H9 (cell line): ENCODE measurements around the gene PRR5L. TPM values are rescaled to one million over a fixed set of nuclear protein-coding genes. Genes with fewer than 3 reads are reported as not detected.
A peak's percentile ranks its signal among the peaks of the same experiment; 100 is the strongest.

Experiments
- DNase-seq: peaks from one replicate; pipeline ENCODE4 v3.0.0-alpha.2; 2017
- H2AFZ ChIP-seq: one replicate; pipeline ENCODE4 v1.6.1; 2013; ENCODE audit warnings: mild to moderate bottlenecking, low read length, control low read depth, moderate library complexity
- H2AK5ac ChIP-seq: 2 replicates; pipeline ENCODE4 v1.6.1; 2013; ENCODE audit warnings: low read length, control low read depth, mixed read lengths; ENCODE audit not compliant: insufficient read length
- H2BK120ac ChIP-seq: one replicate; pipeline ENCODE4 v1.6.1; 2013; ENCODE audit warnings: low read depth, mild to moderate bottlenecking, low read length, control low read depth, inconsistent platforms; ENCODE audit not compliant: poor library complexity, severe bottlenecking
- H2BK12ac ChIP-seq: 2 replicates; pipeline ENCODE4 v1.6.1; 2013; ENCODE audit warnings: low read length, control low read depth, mixed read lengths, low read depth; ENCODE audit not compliant: insufficient read length
- H2BK15ac ChIP-seq: 2 replicates; pipeline ENCODE4 v1.6.1; 2013; ENCODE audit warnings: low read depth, low read length, control low read depth
- H2BK20ac ChIP-seq: one replicate; pipeline ENCODE4 v1.6.1; 2013; ENCODE audit warnings: low read depth, mild to moderate bottlenecking, low read length, control low read depth, inconsistent platforms; ENCODE audit not compliant: poor library complexity, severe bottlenecking
- H2BK5ac ChIP-seq: 2 replicates; pipeline ENCODE4 v1.6.1; 2013; ENCODE audit warnings: low read length, control low read depth, mixed read lengths; ENCODE audit not compliant: insufficient read length
- H3K14ac ChIP-seq: 2 replicates; pipeline ENCODE4 v1.6.1; 2013; ENCODE audit warnings: low read length, control low read depth; ENCODE audit not compliant: insufficient read depth
- H3K18ac ChIP-seq: 2 replicates; pipeline ENCODE4 v1.6.1; 2013; ENCODE audit warnings: low read depth, mild to moderate bottlenecking, mixed read lengths, low read length, control low read depth; ENCODE audit not compliant: insufficient read length
- H3K23ac ChIP-seq: 2 replicates; pipeline ENCODE4 v1.6.1; 2013; ENCODE audit warnings: low read length, control low read depth, mixed read lengths, low read depth; ENCODE audit not compliant: insufficient read length
- H3K23me2 ChIP-seq: 2 replicates; pipeline ENCODE4 v1.6.1; 2013; ENCODE audit warnings: low read depth, mild to moderate bottlenecking, mixed read lengths, low read length, control low read depth; ENCODE audit not compliant: insufficient read length, poor library complexity, severe bottlenecking
- H3K27ac ChIP-seq: 2 replicates; pipeline ENCODE4 v1.5.1; 2013; ENCODE audit warnings: low read length, control low read depth, mixed read lengths, low read depth; ENCODE audit not compliant: insufficient read length
- H3K27me3 ChIP-seq: 2 replicates; pipeline ENCODE4 v1.6.1; 2013; ENCODE audit warnings: low read length, control low read depth, inconsistent platforms; ENCODE audit not compliant: insufficient read depth
- H3K4ac ChIP-seq: 2 replicates; pipeline ENCODE4 v1.6.1; 2013; ENCODE audit warnings: low read depth, mild to moderate bottlenecking, control low read depth, inconsistent platforms, low read length, moderate library complexity
- H3K4me1 ChIP-seq: 2 replicates; pipeline ENCODE4 v1.6.1; 2013; ENCODE audit warnings: low read length, control low read depth, inconsistent platforms; ENCODE audit not compliant: insufficient read depth
- H3K4me2 ChIP-seq: 2 replicates; pipeline ENCODE4 v1.6.1; 2013; ENCODE audit warnings: low read length, control low read depth, mixed read lengths; ENCODE audit not compliant: insufficient read length, insufficient read depth
- H3K56ac ChIP-seq: 2 replicates; pipeline ENCODE4 v1.6.1; 2013; ENCODE audit warnings: low read depth, mild to moderate bottlenecking, mixed read lengths, low read length, control low read depth; ENCODE audit not compliant: insufficient read length
- H3K79me1 ChIP-seq: 2 replicates; pipeline ENCODE4 v1.6.1; 2013; ENCODE audit warnings: low read depth, mild to moderate bottlenecking, moderate library complexity, low read length, control low read depth, inconsistent platforms; ENCODE audit not compliant: insufficient read depth, poor library complexity, severe bottlenecking
- H3K79me2 ChIP-seq: 2 replicates; pipeline ENCODE4 v1.6.1; 2013; ENCODE audit warnings: low read length, control low read depth, inconsistent platforms; ENCODE audit not compliant: insufficient read depth
- H3K9ac ChIP-seq: 2 replicates; pipeline ENCODE4 v1.6.1; 2013; ENCODE audit warnings: low read length, control low read depth, mixed read lengths; ENCODE audit not compliant: insufficient read length; ENCODE audit errors: extremely low read depth
- H3K9me3 ChIP-seq: one replicate; pipeline ENCODE4 v1.6.1; 2013; ENCODE audit warnings: low read depth, low read length, inconsistent platforms; ENCODE audit not compliant: control insufficient read depth
- H3T11ph ChIP-seq: one replicate; pipeline ENCODE4 v1.6.1; 2013; ENCODE audit warnings: mild to moderate bottlenecking, low read length, control low read depth, inconsistent platforms
- H4K20me1 ChIP-seq: one replicate; pipeline ENCODE4 v1.6.1; 2013; ENCODE audit not compliant: control insufficient read depth, insufficient read length, insufficient read depth
- H4K5ac ChIP-seq: 2 replicates; pipeline ENCODE4 v1.6.1; 2013; ENCODE audit warnings: low read depth, mild to moderate bottlenecking, mixed read lengths, low read length, control low read depth; ENCODE audit not compliant: insufficient read length
- H4K8ac ChIP-seq: replicated peaks from 2 replicates; pipeline ENCODE4 v1.6.1; 2013; ENCODE audit warnings: low read length, control low read depth, mixed read lengths, low read depth; ENCODE audit not compliant: insufficient read length
- H4K91ac ChIP-seq: 2 replicates; pipeline ENCODE4 v1.6.1; 2013; ENCODE audit warnings: low read depth, mild to moderate bottlenecking, moderate library complexity, mixed read lengths, low read length, control low read depth; ENCODE audit not compliant: insufficient read length
- H3K27ac Mint-ChIP-seq, 3 experiments: 2 replicates in 2 of 3; 3 replicates in 1 of 3; pipeline ENCODE4 v1.8.0; 2020 to 2021; ENCODE audit warnings: mixed read lengths in 3 of 3, mild to moderate bottlenecking in 1 of 3, moderate library complexity in 1 of 3
- H3K27me3 Mint-ChIP-seq: 2 replicates; pipeline ENCODE4 v1.8.0; 2021; ENCODE audit warnings: low read depth, mild to moderate bottlenecking, moderate library complexity, mixed read lengths
- H3K36me3 Mint-ChIP-seq, 3 experiments: 2 replicates in 2 of 3; 3 replicates in 1 of 3; pipeline ENCODE4 v1.8.0; 2020 to 2021; ENCODE audit warnings: low read depth in 3 of 3, mixed read lengths in 3 of 3; ENCODE audit not compliant: insufficient read depth in 1 of 3
- H3K4me1 Mint-ChIP-seq, 2 experiments: 2 replicates each; pipeline ENCODE4 v1.8.0; 2020; ENCODE audit warnings: mixed read lengths in 2 of 2
- H3K4me3 Mint-ChIP-seq, 2 experiments: 2 replicates in 1 of 2; 3 replicates in 1 of 2; pipeline ENCODE4 v1.8.0; 2020 to 2021; ENCODE audit warnings: mild to moderate bottlenecking in 2 of 2, mixed read lengths in 2 of 2, moderate library complexity in 1 of 2
- H3K9me3 Mint-ChIP-seq, 2 experiments: 2 replicates in 1 of 2; 3 replicates in 1 of 2; pipeline ENCODE4 v1.8.0; 2020; ENCODE audit warnings: mild to moderate bottlenecking in 2 of 2, mixed read lengths in 2 of 2, moderate library complexity in 1 of 2
- WGBS: extraction: QIAGEN DNeasy Blood & Tissue Kit; methylation state at CpG from one replicate; pipeline ENCODE4 v1.1.7; 2013; ENCODE audit warnings: missing lambda C conversion rate, low lambda C conversion rate, mixed read lengths; ENCODE audit not compliant: insufficient read length; ENCODE audit errors: extremely low coverage; 5-methylcytosine and 5-hydroxymethylcytosine counted together
- total RNA-seq: library from RNA; stranded (reverse); gene quantifications from 2 replicates; pipeline ENCODE4 v1.2.1, GENCODE V29; 2021
- TF ChIP-seq, protein P1 (sequence below): fragments of 200-600 bp; sonication (generic); conservative IDR thresholded peaks from 3 replicates; pipeline ENCODE4 v1.8.0; 2021; ENCODE audit warnings: antibody characterized with exemption, mild to moderate bottlenecking

PRR5L gene
- total RNA-seq, 1 experiment from 2014 or later: 5.6 TPM

DNA sequence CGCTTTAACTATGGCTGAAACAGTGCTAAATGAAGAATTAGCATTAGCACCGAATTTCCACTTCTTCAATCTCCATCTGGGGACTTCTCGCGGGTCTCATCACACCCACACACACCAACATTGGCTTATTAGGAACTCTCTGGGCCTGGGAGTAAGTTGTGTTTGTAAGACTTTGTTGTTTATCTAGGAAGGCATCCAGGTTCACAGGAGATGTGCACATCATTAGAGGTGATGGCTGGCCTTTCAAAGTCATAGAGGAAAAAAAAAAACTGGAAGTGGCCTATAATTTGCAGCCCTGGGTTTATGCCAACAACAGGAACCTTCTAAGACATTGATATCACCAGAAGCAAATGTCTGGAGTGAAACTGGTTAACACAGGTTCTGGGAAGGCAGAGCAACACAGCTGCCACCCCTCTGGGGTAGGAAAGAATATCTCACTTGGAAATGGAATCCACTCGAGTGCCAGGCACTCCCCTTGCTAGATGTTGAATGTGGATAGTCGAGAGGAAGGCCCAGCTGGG is 129.5 kb downstream of the PRR5L start:
- WGBS: no CpG with 5 or more reads among the region's 6 CpGs

More for the DNA sequence above, 129.5 kb downstream of the PRR5L start:
- peaks cover 0 to 2% of the 10 kb centered on the region in 2 experiments; a peak in 2 of 4 replicates for H3K4me1 Mint-ChIP-seq
- H3K9me3 Mint-ChIP-seq: no peaks in the 10 kb centered on the region
- H3K36me3 Mint-ChIP-seq: no peaks in the 10 kb centered on the region
- no peak overlapping the region for H3T11ph ChIP-seq
- no peak overlapping the region for H3K56ac ChIP-seq
- no peaks in the 10 kb centered on the region for H4K20me1 ChIP-seq
- no peaks in the 10 kb centered on the region for H3K9me3 ChIP-seq
- no peak overlapping the region for H3K23ac ChIP-seq
- peak overlapping the region in 1 of 3 experiments; percentile 47; a peak in 1 of 7 replicates for H3K27ac Mint-ChIP-seq
- H2BK120ac ChIP-seq: no peak overlapping the region
- H2BK12ac ChIP-seq: no peak overlapping the region
- H3K18ac ChIP-seq: no peak overlapping the region
- H3K23me2 ChIP-seq: no peaks in the 10 kb centered on the region
- no peaks in the 10 kb centered on the region for H3K4me1 ChIP-seq
- no peak overlapping the region for H3K14ac ChIP-seq
- no peak overlapping the region for H3K4me2 ChIP-seq
- no peaks in the 10 kb centered on the region; the same call in 1 of the 2 replicates for H3K27me3 Mint-ChIP-seq
- DNase-seq: no peak
- no peak overlapping the region for H2BK20ac ChIP-seq
- no peak overlapping the region for H3K9ac ChIP-seq
- TF ChIP-seq, protein P1, sequence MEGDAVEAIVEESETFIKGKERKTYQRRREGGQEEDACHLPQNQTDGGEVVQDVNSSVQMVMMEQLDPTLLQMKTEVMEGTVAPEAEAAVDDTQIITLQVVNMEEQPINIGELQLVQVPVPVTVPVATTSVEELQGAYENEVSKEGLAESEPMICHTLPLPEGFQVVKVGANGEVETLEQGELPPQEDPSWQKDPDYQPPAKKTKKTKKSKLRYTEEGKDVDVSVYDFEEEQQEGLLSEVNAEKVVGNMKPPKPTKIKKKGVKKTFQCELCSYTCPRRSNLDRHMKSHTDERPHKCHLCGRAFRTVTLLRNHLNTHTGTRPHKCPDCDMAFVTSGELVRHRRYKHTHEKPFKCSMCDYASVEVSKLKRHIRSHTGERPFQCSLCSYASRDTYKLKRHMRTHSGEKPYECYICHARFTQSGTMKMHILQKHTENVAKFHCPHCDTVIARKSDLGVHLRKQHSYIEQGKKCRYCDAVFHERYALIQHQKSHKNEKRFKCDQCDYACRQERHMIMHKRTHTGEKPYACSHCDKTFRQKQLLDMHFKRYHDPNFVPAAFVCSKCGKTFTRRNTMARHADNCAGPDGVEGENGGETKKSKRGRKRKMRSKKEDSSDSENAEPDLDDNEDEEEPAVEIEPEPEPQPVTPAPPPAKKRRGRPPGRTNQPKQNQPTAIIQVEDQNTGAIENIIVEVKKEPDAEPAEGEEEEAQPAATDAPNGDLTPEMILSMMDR: no peak
- H2BK5ac ChIP-seq: no peak overlapping the region
- H2BK15ac ChIP-seq: no peak overlapping the region
- H4K5ac ChIP-seq: no peak overlapping the region
- no peaks in the 10 kb centered on the region for H3K79me2 ChIP-seq
- H3K4ac ChIP-seq: no peak overlapping the region
- no peak overlapping the region for H2AK5ac ChIP-seq
- no peaks in the 10 kb centered on the region for H3K27me3 ChIP-seq
- H3K79me1 ChIP-seq: no peaks in the 10 kb centered on the region
- H4K8ac ChIP-seq: no peak overlapping the region
- H3K4me3 Mint-ChIP-seq: no peak overlapping the region
- no peak overlapping the region for H2AFZ ChIP-seq
- no peak overlapping the region for H4K91ac ChIP-seq
- no peak overlapping the region for H3K27ac ChIP-seq
